Testis (tissue), 2 donors: Measurements from ENCODE around the gene COX15.

Experiments used
- CTCF ChIP-seq, 3 experiments: fragments of 450-650 bp in 2 of 3; fragments of 200-600 bp in 1 of 3; sonication (generic) in 1 of 3; IDR thresholded peaks; one replicate each; pipeline ENCODE4 v1.5.1; 2016 to 2019; ENCODE audit warnings: antibody characterized with exemption in 3 of 3, mild to moderate bottlenecking in 2 of 3, moderate library complexity in 1 of 3
- POLR2A ChIP-seq: fragments of 450-650 bp; IDR thresholded peaks from one replicate; pipeline ENCODE4 v1.6.1; 2017; ENCODE audit warnings: antibody characterized with exemption, mild to moderate bottlenecking, moderate library complexity

GRCh38 chr10:99709480-99710229, 22.3 kb downstream of the COX15 start:
- TF ChIP-seq CTCF (IDR thresholded peaks at IDR 0.05) (no peak), POLR2A (no peak)
